RKO (cell line): ENCODE data around the gene ARHGAP8.
A peak's percentile ranks its signal among the peaks of the same experiment; 100 is the strongest.

ENCODE experiments used
- DNase-seq: peaks from one replicate; pipeline ENCODE4 v3.0.0-alpha.2; 2016; ENCODE audit warnings: low spot score

ARHGAP8 gene

GRCh38 chr22:44861245-44861644, 108.9 kb downstream of the ARHGAP8 start:
- DNase-seq, result no peak

- no peak for DNase-seq
Observed at GRCh38 chr22:44862281-44862680, 109.9 kb downstream of the ARHGAP8 start.

- no peak for DNase-seq
Observed at GRCh38 chr22:44862981-44863860, 110.8 kb downstream of the ARHGAP8 start.

GRCh38 chr22:44865193-44866057, 113.0 kb downstream of the ARHGAP8 start:
- no peak for DNase-seq

- DNase-seq, result peak; percentile 56
Observed at GRCh38 chr22:44869196-44869595, 116.8 kb downstream of the ARHGAP8 start.

GRCh38 chr22:44870021-44870420, 117.6 kb downstream of the ARHGAP8 start:
- peak; percentile 12 for DNase-seq

- no peak for DNase-seq
Observed at GRCh38 chr22:44871782-44872181, 119.4 kb downstream of the ARHGAP8 start.

- DNase-seq, result no peak
Observed at GRCh38 chr22:44876921-44877320, 124.5 kb downstream of the ARHGAP8 start.

GRCh38 chr22:44878483-44879300, 126.3 kb downstream of the ARHGAP8 start:
- DNase-seq, result no peak

- no peak for DNase-seq
Observed at GRCh38 chr22:44879301-44879680, 126.9 kb downstream of the ARHGAP8 start.

GRCh38 chr22:44880610-44881290, 128.4 kb downstream of the ARHGAP8 start:
- DNase-seq, result no peak

GRCh38 chr22:44881624-44882023, 129.2 kb downstream of the ARHGAP8 start:
- DNase-seq, result no peak

- no peak for DNase-seq
Observed at GRCh38 chr22:44882226-44882905, 130.0 kb downstream of the ARHGAP8 start.

- DNase-seq, result no peak
Observed at GRCh38 chr22:44883011-44883421, 130.6 kb downstream of the ARHGAP8 start.

- DNase-seq, result no peak
Observed at GRCh38 chr22:44884562-44884961, 132.2 kb downstream of the ARHGAP8 start.

GRCh38 chr22:44884968-44885805, 132.8 kb downstream of the ARHGAP8 start:
- peak; percentile 14 for DNase-seq

GRCh38 chr22:44885806-44886360, 133.5 kb downstream of the ARHGAP8 start:
- no peak for DNase-seq

GRCh38 chr22:44887941-44888366, 135.6 kb downstream of the ARHGAP8 start:
- no peak for DNase-seq

- DNase-seq, result no peak
Observed at GRCh38 chr22:44888491-44889254, 136.3 kb downstream of the ARHGAP8 start.
